HG03039 (cell line): Measurements from ENCODE around the gene SNRNP25.

Experiments
- ATAC-seq: cut with Tn5 transposase; IDR thresholded peaks from one replicate; pipeline ENCODE4 v1.9.1; 2021; ENCODE audit warnings: mild to moderate bottlenecking, moderate library complexity; ENCODE audit not compliant: unreplicated experiment

SNRNP25 gene

GRCh38 chr16:77273-77806 lies 23.7 kb downstream of the SNRNP25 start:
- ATAC-seq = peak; percentile 19

GRCh38 chr16:77807-78443 lies 24.3 kb downstream of the SNRNP25 start, which contains the start of gene MPG:
TSS of gene MPG (plus strand) at chr16:78225. CDS start at chr16:78310, 85 bp downstream.
- peak; percentile 54 for ATAC-seq

- peak; percentile 15 for ATAC-seq
Observed at GRCh38 chr16:78444-79150, 25.0 kb downstream of the SNRNP25 start.

- no peak for ATAC-seq
Observed at GRCh38 chr16:79151-80054, 25.8 kb downstream of the SNRNP25 start.

GRCh38 chr16:83060-83603 lies 29.5 kb downstream of the SNRNP25 start:
- ATAC-seq = no peak

GRCh38 chr16:83781-84615 lies 30.4 kb downstream of the SNRNP25 start:
- ATAC-seq = no peak

- ATAC-seq = no peak
Observed at GRCh38 chr16:84718-85406, 31.2 kb downstream of the SNRNP25 start.

GRCh38 chr16:85407-85782 lies 31.8 kb downstream of the SNRNP25 start:
- ATAC-seq = no peak

GRCh38 chr16:85865-86264 lies 32.2 kb downstream of the SNRNP25 start:
- ATAC-seq = no peak

GRCh38 chr16:86483-86952 lies 32.9 kb downstream of the SNRNP25 start:
- no peak for ATAC-seq

GRCh38 chr16:88613-89012 lies 35.0 kb downstream of the SNRNP25 start:
- ATAC-seq = no peak

GRCh38 chr16:89391-90302 lies 36.0 kb downstream of the SNRNP25 start:
- ATAC-seq = no peak

- ATAC-seq = no peak
Observed at GRCh38 chr16:91484-91883, 37.9 kb downstream of the SNRNP25 start.

GRCh38 chr16:92431-93339 lies 39.1 kb downstream of the SNRNP25 start:
- no peak for ATAC-seq

- no peak for ATAC-seq
Observed at GRCh38 chr16:94918-95265, 41.3 kb downstream of the SNRNP25 start.

- ATAC-seq = peak; percentile 49
Observed at GRCh38 chr16:96935-97381, 43.3 kb downstream of the SNRNP25 start.

- no peak for ATAC-seq
Observed at GRCh38 chr16:97822-98221, 44.2 kb downstream of the SNRNP25 start.
